Bladder microvascular endothelial cell (primary cell): ENCODE results near the gene NOL8. TPM values are rescaled to one million over a fixed set of nuclear protein-coding genes. Genes with fewer than 3 reads are reported as not detected.

Experiments used
- total RNA-seq: library from RNA; depleted of rRNA; stranded (reverse); fragments of >200 nt; gene quantifications from 2 replicates; pipeline ENCODE4 v1.2.3, GENCODE V29; 2014

Gene NOL8
- 14.2 and 32.7 TPM in 2 replicates for total RNA-seq

GRCh38 chr9:92325269-92325990 lies at the start of gene NOL8, which contains the start of gene CENPP:
Gene NOL8, minus strand, starts transcription at chr9:92325350. Its CDS starts 1,189 bp downstream, at chr9:92324161.
Gene CENPP, plus strand, starts transcription at chr9:92325953.

GRCh38 chr9:92293452-92294296 lies 31.5 kb downstream of the NOL8 start, which contains the start of gene IARS1:
Gene IARS1, minus strand, starts transcription at chr9:92293697. Its CDS starts 4,278 bp downstream, at chr9:92289419.

Other genes with a start within 250 kb of the NOL8 start
- 62.0 and 109 TPM in 2 replicates for gene SPTLC1, start 209.9 kb downstream of the NOL8 start, total RNA-seq
- gene IARS1, start 31.7 kb downstream of the NOL8 start, total RNA-seq: 85.2 and 258 TPM in 2 replicates
- 2.3 and 4.3 TPM in 2 replicates for gene CENPP, start 603 bp upstream of the NOL8 start, total RNA-seq
- not detected in 2 replicates for gene OGN, start 79.2 kb upstream of the NOL8 start, total RNA-seq
- gene OMD, start 99.1 kb upstream of the NOL8 start, total RNA-seq: 0.06 TPM in 1 of 2 replicates, not detected in the other
- 0.06 TPM in 1 of 2 replicates, not detected in the other for gene ASPN, start 157.2 kb upstream of the NOL8 start, total RNA-seq
- gene ECM2, start 210.6 kb upstream of the NOL8 start, total RNA-seq: not detected in 2 replicates